Progenitor cell of endocrine pancreas (in vitro differentiated cells): ENCODE data around the gene PSMB10. TPM values are rescaled to one million over a fixed set of nuclear protein-coding genes. Genes with fewer than 3 reads are reported as not detected.

ENCODE experiments used
- DNase-seq: peaks from one replicate; pipeline ENCODE4 v3.0.0; 2021; ENCODE audit warnings: low spot score; ENCODE audit not compliant: unreplicated experiment
- H3K27ac Mint-ChIP-seq: 2 replicates; pipeline ENCODE4 v1.8.0; 2021; ENCODE audit warnings: mild to moderate bottlenecking, moderate library complexity, mixed read lengths
- H3K27me3 Mint-ChIP-seq: 2 replicates; pipeline ENCODE4 v1.8.0; 2021; ENCODE audit warnings: mixed read lengths
- H3K36me3 Mint-ChIP-seq: 2 replicates; pipeline ENCODE4 v1.8.0; 2022; ENCODE audit warnings: mixed read lengths; ENCODE audit not compliant: insufficient read depth
- H3K4me1 Mint-ChIP-seq: 2 replicates; pipeline ENCODE4 v1.8.0; 2021; ENCODE audit warnings: low read depth, mixed read lengths
- H3K4me3 Mint-ChIP-seq: 2 replicates; pipeline ENCODE4 v1.8.0; 2021; ENCODE audit warnings: low read depth, mild to moderate bottlenecking, moderate library complexity, mixed read lengths
- H3K9me3 Mint-ChIP-seq: 2 replicates; pipeline ENCODE4 v1.8.0; 2021; ENCODE audit warnings: low read depth, mixed read lengths
- CTCF ChIP-seq: fragments of 200-600 bp; sonication (generic); IDR thresholded peaks from one replicate; pipeline ENCODE4 v1.5.0; 2021; ENCODE audit warnings: antibody characterized with exemption, mild to moderate bottlenecking; ENCODE audit not compliant: unreplicated experiment
- total RNA-seq: library from RNA; stranded (reverse); gene quantifications from 2 replicates; pipeline ENCODE4 v1.2.1, GENCODE V29; 2021

PSMB10 gene
- total RNA-seq, 1 donor from 2014 or later, result 9.8 TPM

GRCh38 chr16:67946966-67947558 lies 10.4 kb upstream of the PSMB10 start:
- no peak overlapping the region for H3K27ac Mint-ChIP-seq
- H3K36me3 Mint-ChIP-seq, result peaks cover 8% of the 10 kb centered on the region
- H3K4me1 Mint-ChIP-seq, result peaks cover 6% of the 10 kb centered on the region
- no peaks in the 10 kb centered on the region for H3K27me3 Mint-ChIP-seq
- H3K4me3 Mint-ChIP-seq, result no peak overlapping the region
- DNase-seq, result no peak
- no peaks in the 10 kb centered on the region for H3K9me3 Mint-ChIP-seq
- no peak for TF ChIP-seq CTCF

GRCh38 chr16:67946128-67946569 lies 9.5 kb upstream of the PSMB10 start:
- Mint-ChIP-seq H3K4me3 (no peak overlapping the region), H3K9me3 (no peaks in the 10 kb centered on the region), H3K27ac (no peak overlapping the region), H3K27me3 (no peaks in the 10 kb centered on the region), H3K4me1 (peaks cover 6% of the 10 kb centered on the region), H3K36me3 (peaks cover 4% of the 10 kb centered on the region)
- no peak for DNase-seq
- no peak for TF ChIP-seq CTCF

GRCh38 chr16:67945392-67945933 lies 8.8 kb upstream of the PSMB10 start:
- TF ChIP-seq CTCF, result no peak
- H3K27me3 Mint-ChIP-seq, result no peaks in the 10 kb centered on the region
- H3K4me3 Mint-ChIP-seq, result no peak overlapping the region
- H3K27ac Mint-ChIP-seq, result peak overlapping the region; percentile 59
- DNase-seq, result no peak
- no peaks in the 10 kb centered on the region for H3K9me3 Mint-ChIP-seq
- H3K4me1 Mint-ChIP-seq, result peaks cover 6% of the 10 kb centered on the region
- peaks cover 4% of the 10 kb centered on the region for H3K36me3 Mint-ChIP-seq

- Mint-ChIP-seq H3K9me3 (no peaks in the 10 kb centered on the region), H3K36me3 (peaks cover 4% of the 10 kb centered on the region), H3K27me3 (no peaks in the 10 kb centered on the region), H3K4me3 (no peak overlapping the region), H3K4me1 (peaks cover 6% of the 10 kb centered on the region), H3K27ac (no peak overlapping the region)
- no peak for TF ChIP-seq CTCF
- no peak for DNase-seq
These were observed 8.2 kb upstream of the PSMB10 start for GRCh38 chr16:67944690-67945391.

GRCh38 chr16:67943619-67944504 lies 7.2 kb upstream of the PSMB10 start, which contains the start of gene LCAT:
Gene LCAT (minus strand): TSS chr16:67944120. CDS start chr16:67944101, 19 bp downstream.
- H3K27ac Mint-ChIP-seq, result no peak within 1 kb of the TSS
- H3K9me3 Mint-ChIP-seq, result no peaks in the 10 kb centered on the region
- no peak for DNase-seq
- no peak within 1 kb of the TSS for H3K4me3 Mint-ChIP-seq
- peaks cover 6% of the 10 kb centered on the region for H3K4me1 Mint-ChIP-seq
- H3K36me3 Mint-ChIP-seq, result peaks cover 4% of the 10 kb centered on the region
- no peaks in the 10 kb centered on the region for H3K27me3 Mint-ChIP-seq
- no peak for TF ChIP-seq CTCF
